Psoas muscle (tissue), 8 donors: Measurements from ENCODE around the gene NOL3. TPM values are rescaled to one million over a fixed set of nuclear protein-coding genes. Genes with fewer than 3 reads are reported as not detected.

Experiments
- ATAC-seq, 4 donors: fragments of 200-7000 bp; cut with Tn5 transposase; one replicate each; pipeline ENCODE4 v1.9.1; 2020; ENCODE audit warnings: moderate library complexity in 3 of 4, mild to moderate bottlenecking in 2 of 4
- DNase-seq, 2 donors: peaks; one replicate each; pipeline ENCODE4 v3.0.0-alpha.2; 2020
- H3K27ac ChIP-seq: fragments of 200-600 bp; one replicate; pipeline ENCODE4 v1.8.0; 2022
- H3K27me3 ChIP-seq, 3 donors: fragments of 200-600 bp in 1 of 3; one replicate each; pipeline versions ENCODE4 v1.6.1 to v1.8.0; 2013 to 2022; ENCODE audit warnings: low read length in 2 of 3, mild to moderate bottlenecking in 2 of 3, moderate library complexity in 1 of 3; ENCODE audit not compliant: insufficient read depth in 3 of 3
- H3K36me3 ChIP-seq, 2 donors: fragments of 200-600 bp in 1 of 2; one replicate each; pipeline versions ENCODE4 v1.6.1 to v1.8.0; 2013 to 2022; ENCODE audit warnings: low read depth in 1 of 2, mild to moderate bottlenecking in 1 of 2, moderate library complexity in 1 of 2; ENCODE audit not compliant: insufficient read depth in 1 of 2
- H3K4me1 ChIP-seq: fragments of 200-600 bp; one replicate; pipeline ENCODE4 v1.8.0; 2022
- H3K4me3 ChIP-seq: fragments of 200-600 bp; one replicate; pipeline ENCODE4 v1.8.0; 2022; ENCODE audit warnings: mild to moderate bottlenecking
- H3K9me3 ChIP-seq: fragments of 200-600 bp; one replicate; pipeline ENCODE4 v1.8.0; 2022
- WGBS, 3 donors: extraction: QIAGEN DNeasy Blood & Tissue Kit; methylation state at CpG; one replicate each; pipeline versions ENCODE4 v1.1.6 to v1.1.7; 2013; 5-methylcytosine and 5-hydroxymethylcytosine counted together
- intact Hi-C, 2 donors: fragments of 100-400 bp; cut with DNase I; formaldehyde crosslinking; loops; one replicate each; pipeline versions ENCODE4 v1.11.0 to v1.14.2; 2022
- polyA plus RNA-seq, 3 donors: library from polyadenylated mRNA; stranded (reverse); fragments of 200-250 nt; gene quantifications; one replicate each; pipeline ENCODE4 v1.2.3, GENCODE V29; 2013
- total RNA-seq, 4 donors: library from RNA; stranded (reverse); fragmentation: NEBNext Ultra II Directional in 2 of 4; extraction: Animal tissue kit (Norgen Biotek cat#: 25700) in 2 of 4; gene quantifications; one replicate each; pipeline versions ENCODE4 v1.2.1 to v1.2.4, GENCODE V29; 2021 to 2023
- TF ChIP-seq, protein P1 (sequence below): fragments of 200-600 bp; IDR thresholded peaks from one replicate; pipeline ENCODE4 v1.8.0; 2022; ENCODE audit warnings: antibody characterized with exemption
- donor health status: healthy with polysubstance abuse.
- donor health status: DM: no; HTN: no; CAD: no; lungs with moderate emphysema.
- donor health status: Bipolar disorder and iron deficiency.
- donor health status: healthy.
- donor health status: DM: yes; HTN: yes; CAD: no.
- donor health status: DM: no; HTN: no; CAD: no.
- donor health status: DM: no; HTN: no; CAD: no.
- donor health status: DM: yes; HTN: yes; CAD: no.

The NOL3 gene
- total and polyA plus RNA-seq, 7 donors = 53.6 to 133 (median 93.9) TPM

DNA sequence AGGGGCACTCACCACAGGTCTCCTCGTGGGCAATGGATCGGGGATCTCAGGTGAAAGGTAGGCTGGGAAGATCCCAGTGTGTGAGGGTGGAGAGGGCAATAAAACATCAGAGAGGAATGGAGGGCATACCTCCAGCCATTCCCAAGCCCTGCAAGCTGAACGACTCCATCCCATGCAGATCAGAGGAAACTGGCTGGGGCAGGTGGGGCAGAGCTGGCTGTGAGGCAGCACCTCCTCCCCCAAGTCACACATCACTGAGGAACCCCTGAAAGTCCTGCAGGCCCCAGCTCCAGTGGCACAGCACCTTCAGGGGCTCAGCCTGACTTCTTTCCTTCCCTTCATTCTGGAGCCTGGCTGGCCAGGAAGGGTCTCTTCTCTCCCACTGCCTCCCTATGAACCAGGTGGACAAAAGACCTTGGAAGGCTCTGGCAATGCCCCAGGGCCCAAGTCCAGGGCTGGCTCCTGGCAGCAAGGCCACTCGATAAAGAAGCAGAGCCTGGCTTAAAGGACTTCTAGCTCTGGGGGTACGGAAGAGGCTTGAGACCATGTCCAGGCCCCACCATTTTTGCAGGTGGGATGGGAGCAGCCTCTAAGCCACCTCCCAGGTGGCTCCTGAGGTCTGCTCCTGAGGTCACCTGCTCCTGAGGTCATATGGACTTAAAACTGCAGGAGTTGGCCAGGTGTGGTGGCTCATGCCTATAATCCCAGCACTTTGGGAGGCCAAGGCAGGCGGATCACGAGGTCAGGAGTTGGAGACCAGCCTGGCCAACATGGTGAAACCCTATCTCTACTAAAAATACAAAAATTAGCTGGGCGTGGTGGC lies 43.1 kb downstream of the NOL3 start:
- intact Hi-C loops = no loop called here
- H3K36me3 ChIP-seq = no peaks in the 10 kb centered on the region
- no peak overlapping the region for H3K4me3 ChIP-seq
- no peaks in the 10 kb centered on the region for H3K27me3 ChIP-seq
- H3K9me3 ChIP-seq = no peaks in the 10 kb centered on the region
- TF ChIP-seq, protein P1, sequence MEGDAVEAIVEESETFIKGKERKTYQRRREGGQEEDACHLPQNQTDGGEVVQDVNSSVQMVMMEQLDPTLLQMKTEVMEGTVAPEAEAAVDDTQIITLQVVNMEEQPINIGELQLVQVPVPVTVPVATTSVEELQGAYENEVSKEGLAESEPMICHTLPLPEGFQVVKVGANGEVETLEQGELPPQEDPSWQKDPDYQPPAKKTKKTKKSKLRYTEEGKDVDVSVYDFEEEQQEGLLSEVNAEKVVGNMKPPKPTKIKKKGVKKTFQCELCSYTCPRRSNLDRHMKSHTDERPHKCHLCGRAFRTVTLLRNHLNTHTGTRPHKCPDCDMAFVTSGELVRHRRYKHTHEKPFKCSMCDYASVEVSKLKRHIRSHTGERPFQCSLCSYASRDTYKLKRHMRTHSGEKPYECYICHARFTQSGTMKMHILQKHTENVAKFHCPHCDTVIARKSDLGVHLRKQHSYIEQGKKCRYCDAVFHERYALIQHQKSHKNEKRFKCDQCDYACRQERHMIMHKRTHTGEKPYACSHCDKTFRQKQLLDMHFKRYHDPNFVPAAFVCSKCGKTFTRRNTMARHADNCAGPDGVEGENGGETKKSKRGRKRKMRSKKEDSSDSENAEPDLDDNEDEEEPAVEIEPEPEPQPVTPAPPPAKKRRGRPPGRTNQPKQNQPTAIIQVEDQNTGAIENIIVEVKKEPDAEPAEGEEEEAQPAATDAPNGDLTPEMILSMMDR = no peak
- H3K4me1 ChIP-seq = peaks cover 29% of the 10 kb centered on the region
- peak in 1 of 4 donors; percentile 6 for ATAC-seq
- no peak for DNase-seq
- H3K27ac ChIP-seq = peak overlapping the region; percentile 30
- 39 to 54% (median 52%) methylated on average over 8 of the region's 8 CpGs for WGBS, 3 donors

DNA sequence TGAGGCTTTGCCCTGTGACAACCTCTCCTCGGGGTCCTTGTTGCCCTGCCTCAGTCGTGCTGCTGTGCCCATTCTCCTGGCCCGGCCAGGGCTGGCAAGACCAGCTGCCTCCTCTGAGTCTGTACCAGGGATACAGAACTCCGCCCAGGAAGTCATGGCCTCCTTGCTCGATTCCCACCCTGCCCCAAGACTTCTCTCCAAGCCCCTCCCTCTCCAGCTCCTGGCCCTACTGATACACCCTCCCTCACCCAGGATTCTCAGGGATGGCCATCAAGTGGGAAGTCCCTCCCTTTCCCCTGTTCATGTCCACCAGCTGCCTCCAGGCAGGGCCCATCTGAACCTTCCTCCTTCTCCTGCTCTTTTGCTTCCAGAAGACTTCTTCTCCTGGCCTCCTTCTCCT lies 45.4 kb downstream of the NOL3 start:
- H3K4me1 ChIP-seq = peaks cover 19% of the 10 kb centered on the region
- TF ChIP-seq, protein P1 = no peak
- WGBS, 3 donors = 58 to 81% (median 65%) methylated on average over 5 of the region's 5 CpGs
- no peaks in the 10 kb centered on the region for H3K36me3 ChIP-seq
- intact Hi-C loops = no loop called here
- ATAC-seq (no peak), DNase-seq (no peak)
- H3K27ac ChIP-seq = no peak overlapping the region
- H3K27me3 ChIP-seq = no peaks in the 10 kb centered on the region
- H3K4me3 ChIP-seq = no peak overlapping the region
- H3K9me3 ChIP-seq = no peaks in the 10 kb centered on the region

DNA sequence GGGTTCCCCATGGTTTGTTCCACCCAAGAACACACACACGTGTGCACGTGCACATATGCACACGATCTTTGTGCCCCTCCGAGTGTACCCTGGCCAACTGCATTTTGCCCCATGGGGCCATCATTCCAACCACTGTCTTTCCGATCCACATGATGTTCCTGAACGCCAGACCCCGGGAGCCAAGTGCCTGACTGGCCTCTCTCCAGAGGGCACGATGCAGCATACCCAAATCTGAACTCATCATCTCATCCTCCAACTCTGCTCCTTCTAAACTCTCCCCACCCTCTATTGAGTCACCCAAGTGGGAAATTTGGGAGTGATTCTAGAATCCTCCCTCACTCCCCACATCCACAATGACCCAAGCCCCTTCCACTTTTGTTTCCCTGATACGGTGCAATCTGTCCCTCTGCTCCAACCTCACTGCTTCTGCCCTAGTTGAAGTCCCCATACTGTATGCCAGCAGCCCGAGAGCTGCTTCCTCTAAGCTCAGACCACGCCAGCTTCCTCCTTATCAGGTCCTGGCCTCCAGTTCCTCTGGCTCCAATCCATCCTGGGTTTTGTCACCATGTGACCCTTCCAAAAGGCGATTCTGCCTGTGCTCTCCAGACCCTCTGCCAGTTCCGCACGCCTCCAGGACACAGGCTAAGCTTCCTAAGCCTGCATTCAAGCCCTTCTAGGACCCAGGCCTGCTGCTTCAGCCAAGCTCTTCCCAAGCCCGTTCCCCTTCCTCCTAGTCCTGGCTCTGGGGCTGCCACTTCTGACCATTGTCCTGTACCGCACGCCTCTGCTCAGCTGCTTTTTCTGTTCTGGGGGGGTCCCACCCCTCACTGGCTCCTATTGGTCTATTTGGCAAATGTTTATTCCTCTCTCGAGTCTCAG lies 46.5 kb downstream of the NOL3 start:
- intact Hi-C loops = no loop called here
- TF ChIP-seq, protein P1 = no peak
- DNase-seq = no peak
- Histone ChIP-seq H3K27ac (no peak overlapping the region), H3K4me1 (peaks cover 18% of the 10 kb centered on the region), H3K27me3 (no peaks in the 10 kb centered on the region), H3K36me3 (no peaks in the 10 kb centered on the region), H3K9me3 (no peaks in the 10 kb centered on the region), H3K4me3 (peak overlapping the region; percentile 4)
- peak in 3 of 4 donors; percentile 12 to 32 (median 16) for ATAC-seq
- WGBS, 3 donors = 64 to 73% (median 68%) methylated on average over 18 of the region's 18 CpGs

DNA sequence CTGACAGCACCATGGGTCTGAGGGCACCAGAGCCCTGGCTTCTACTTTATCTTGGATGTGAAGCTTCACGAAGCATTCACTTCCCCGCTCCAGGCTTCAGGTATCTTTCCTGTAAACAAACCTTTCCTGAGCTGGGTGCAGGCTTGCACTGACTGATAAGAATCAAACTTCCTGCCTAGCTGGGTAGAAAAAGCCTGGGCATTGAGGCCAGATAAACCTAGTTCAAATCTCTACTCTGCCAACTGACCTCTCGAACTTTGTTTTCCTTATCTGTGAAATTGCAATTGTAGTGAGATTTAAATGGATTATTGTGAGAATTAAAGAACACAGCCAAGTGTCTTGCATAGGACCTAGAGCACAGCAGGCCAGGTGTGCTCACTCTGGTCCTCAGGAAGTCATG lies 53.7 kb downstream of the NOL3 start:
- peaks cover 16% of the 10 kb centered on the region for H3K4me1 ChIP-seq
- no peak for ATAC-seq
- H3K9me3 ChIP-seq = no peaks in the 10 kb centered on the region
- H3K4me3 ChIP-seq = no peak overlapping the region
- DNase-seq = no peak
- TF ChIP-seq, protein P1 = no peak
- peaks cover 0 to 19% of the 10 kb centered on the region in 2 donors for H3K36me3 ChIP-seq
- intact Hi-C loops = no loop called here
- no peak overlapping the region for H3K27ac ChIP-seq
- no peaks in the 10 kb centered on the region for H3K27me3 ChIP-seq
- WGBS, 3 donors = 58 to 64% (median 58%) methylated on average over 3 of the region's 3 CpGs

Other genes starting within 250 kb of the NOL3 start
- 1,000 to 10,000 TPM in 1 of 4 donors, 100 to 1,000 TPM in 3; 164 to 2,869 (median 749) TPM for gene RRAD, start 245.0 kb upstream of the NOL3 start, total RNA-seq
- 100 to 1,000 TPM; 168 to 304 (median 293) TPM for gene RRAD, start 245.0 kb upstream of the NOL3 start, polyA plus RNA-seq
- gene CIAO2B, start 236.1 kb upstream of the NOL3 start, total RNA-seq = 100 to 1,000 TPM; 145 to 346 (median 248) TPM
- 100 to 1,000 TPM; 431 to 818 (median 460) TPM for gene CIAO2B, start 236.1 kb upstream of the NOL3 start, polyA plus RNA-seq
- gene CES2, start 235.0 kb upstream of the NOL3 start, total RNA-seq = 10 to 100 TPM; 22.7 to 92.8 (median 57.6) TPM
- gene CES2, start 235.0 kb upstream of the NOL3 start, polyA plus RNA-seq = 10 to 100 TPM; 12.8 to 22.4 (median 21.6) TPM
- 10 to 100 TPM in 3 of 4 donors, 1 to 10 TPM in 1; 9.7 to 15.2 (median 13.5) TPM for gene CES3, start 209.3 kb upstream of the NOL3 start, total RNA-seq
- 1 to 10 TPM in 2 of 3 donors, under 1 TPM in 1; 0.48 to 8.7 (median 8.5) TPM for gene CES3, start 209.3 kb upstream of the NOL3 start, polyA plus RNA-seq
- gene CES4A, start 181.9 kb upstream of the NOL3 start, total RNA-seq = 10 to 100 TPM in 2 of 4 donors, 1 to 10 TPM in 2; 6.0 to 41.3 (median 10.4) TPM
- 1 to 10 TPM; 4.2 to 5.5 (median 4.4) TPM for gene CES4A, start 181.9 kb upstream of the NOL3 start, polyA plus RNA-seq
- gene CBFB, start 141.4 kb upstream of the NOL3 start, total RNA-seq = 10 to 100 TPM; 32.2 to 66.1 (median 56.7) TPM
- gene CBFB, start 141.4 kb upstream of the NOL3 start, polyA plus RNA-seq = 10 to 100 TPM; 24.3 to 56.3 (median 51.4) TPM
- gene PHAF1, start 60.6 kb upstream of the NOL3 start, total RNA-seq = 10 to 100 TPM; 12.2 to 19.5 (median 15.5) TPM
- 10 to 100 TPM; 12.3 to 60.4 (median 12.4) TPM for gene PHAF1, start 60.6 kb upstream of the NOL3 start, polyA plus RNA-seq
- gene B3GNT9, start 19.5 kb upstream of the NOL3 start, total RNA-seq = 1 to 10 TPM in 3 of 4 donors, under 1 TPM in 1; 0.69 to 4.1 (median 2.3) TPM
- 1 to 10 TPM in 1 of 3 donors, under 1 TPM in 2; 0.75 to 1.8 (median 0.86) TPM for gene B3GNT9, start 19.5 kb upstream of the NOL3 start, polyA plus RNA-seq
- gene TRADD, start 10.6 kb upstream of the NOL3 start, total RNA-seq = 1 to 10 TPM; 3.9 to 6.7 (median 5.9) TPM
- gene TRADD, start 10.6 kb upstream of the NOL3 start, polyA plus RNA-seq = 10 to 100 TPM in 2 of 3 donors, 1 to 10 TPM in 1; 7.4 to 14.2 (median 10.7) TPM
- gene FBXL8, start 10.6 kb upstream of the NOL3 start, total RNA-seq = 1 to 10 TPM; 4.5 to 8.6 (median 5.9) TPM
- 1 to 10 TPM; 5.1 to 8.0 (median 5.9) TPM for gene FBXL8, start 10.6 kb upstream of the NOL3 start, polyA plus RNA-seq
- gene HSF4, start 5.8 kb upstream of the NOL3 start, total RNA-seq = 10 to 100 TPM; 44.3 to 97.3 (median 57.6) TPM
- gene HSF4, start 5.8 kb upstream of the NOL3 start, polyA plus RNA-seq = 10 to 100 TPM; 15.1 to 47.8 (median 47.4) TPM
- gene MATCAP1, start 13.4 kb downstream of the NOL3 start, total RNA-seq = 1 to 10 TPM; 5.9 to 8.0 (median 6.6) TPM
- 1 to 10 TPM; 4.2 to 9.7 (median 4.5) TPM for gene MATCAP1, start 13.4 kb downstream of the NOL3 start, polyA plus RNA-seq
- 1 to 10 TPM in 3 of 4 donors, under 1 TPM in 1; 0.91 to 1.9 (median 1.2) TPM for gene EXOC3L1, start 19.6 kb downstream of the NOL3 start, total RNA-seq
- gene EXOC3L1, start 19.6 kb downstream of the NOL3 start, polyA plus RNA-seq = 1 to 10 TPM in 1 of 3 donors, under 1 TPM in 2; 0.84 to 3.4 (median 0.97) TPM
- gene E2F4, start 21.6 kb downstream of the NOL3 start, total RNA-seq = 10 to 100 TPM; 22.6 to 56.2 (median 45.9) TPM
- 100 to 1,000 TPM in 1 of 3 donors, 10 to 100 TPM in 2; 45.0 to 106 (median 67.3) TPM for gene E2F4, start 21.6 kb downstream of the NOL3 start, polyA plus RNA-seq
- under 1 TPM; 0.26 to 0.79 (median 0.42) TPM for gene ELMO3, start 28.6 kb downstream of the NOL3 start, total RNA-seq
- under 1 TPM; 0.35 to 0.82 (median 0.53) TPM for gene ELMO3, start 28.6 kb downstream of the NOL3 start, polyA plus RNA-seq
- gene TMEM208, start 56.6 kb downstream of the NOL3 start, total RNA-seq = 10 to 100 TPM; 10.1 to 32.7 (median 20.5) TPM
- gene TMEM208, start 56.6 kb downstream of the NOL3 start, polyA plus RNA-seq = 100 to 1,000 TPM in 1 of 3 donors, 10 to 100 TPM in 2; 64.3 to 111 (median 91.9) TPM
- 100 to 1,000 TPM in 3 of 4 donors, 10 to 100 TPM in 1; 61.5 to 154 (median 124) TPM for gene FHOD1, start 76.9 kb downstream of the NOL3 start, total RNA-seq
- 10 to 100 TPM; 16.9 to 48.7 (median 27.2) TPM for gene FHOD1, start 76.9 kb downstream of the NOL3 start, polyA plus RNA-seq
- 1 to 10 TPM in 3 of 4 donors, under 1 TPM in 1; 0.59 to 1.7 (median 1.4) TPM for gene SLC9A5, start 78.4 kb downstream of the NOL3 start, total RNA-seq
- 1 to 10 TPM in 1 of 3 donors, under 1 TPM in 2; 0.52 to 1.1 (median 0.91) TPM for gene SLC9A5, start 78.4 kb downstream of the NOL3 start, polyA plus RNA-seq
- gene PLEKHG4, start 109.0 kb downstream of the NOL3 start, total RNA-seq = 1 to 10 TPM in 2 of 4 donors, under 1 TPM in 2; 0.28 to 1.9 (median 1.3) TPM
- under 1 TPM; 0.60 to 1.00 (median 0.98) TPM for gene PLEKHG4, start 109.0 kb downstream of the NOL3 start, polyA plus RNA-seq
- gene KCTD19, start 156.2 kb downstream of the NOL3 start, total RNA-seq = not detected
- gene KCTD19, start 156.2 kb downstream of the NOL3 start, polyA plus RNA-seq = under 1 TPM in 1 of 3 donors, not detected in 2; 0.03 TPM
- gene LRRC36, start 156.3 kb downstream of the NOL3 start, total RNA-seq = not detected
- under 1 TPM; 0.06 to 0.25 (median 0.11) TPM for gene LRRC36, start 156.3 kb downstream of the NOL3 start, polyA plus RNA-seq
- gene TPPP3, start 223.0 kb downstream of the NOL3 start, total RNA-seq = 10 to 100 TPM; 14.8 to 36.4 (median 25.7) TPM
- 10 to 100 TPM in 2 of 3 donors, 1 to 10 TPM in 1; 5.3 to 21.4 (median 17.0) TPM for gene TPPP3, start 223.0 kb downstream of the NOL3 start, polyA plus RNA-seq
- 10 to 100 TPM in 1 of 4 donors, 1 to 10 TPM in 3; 5.8 to 11.0 (median 6.9) TPM for gene ZDHHC1, start 245.9 kb downstream of the NOL3 start, total RNA-seq
- gene ZDHHC1, start 245.9 kb downstream of the NOL3 start, polyA plus RNA-seq = 1 to 10 TPM; 1.7 to 5.0 (median 2.9) TPM